ENCODE measurements around the gene WFS1.

WFS1 gene

DNA sequence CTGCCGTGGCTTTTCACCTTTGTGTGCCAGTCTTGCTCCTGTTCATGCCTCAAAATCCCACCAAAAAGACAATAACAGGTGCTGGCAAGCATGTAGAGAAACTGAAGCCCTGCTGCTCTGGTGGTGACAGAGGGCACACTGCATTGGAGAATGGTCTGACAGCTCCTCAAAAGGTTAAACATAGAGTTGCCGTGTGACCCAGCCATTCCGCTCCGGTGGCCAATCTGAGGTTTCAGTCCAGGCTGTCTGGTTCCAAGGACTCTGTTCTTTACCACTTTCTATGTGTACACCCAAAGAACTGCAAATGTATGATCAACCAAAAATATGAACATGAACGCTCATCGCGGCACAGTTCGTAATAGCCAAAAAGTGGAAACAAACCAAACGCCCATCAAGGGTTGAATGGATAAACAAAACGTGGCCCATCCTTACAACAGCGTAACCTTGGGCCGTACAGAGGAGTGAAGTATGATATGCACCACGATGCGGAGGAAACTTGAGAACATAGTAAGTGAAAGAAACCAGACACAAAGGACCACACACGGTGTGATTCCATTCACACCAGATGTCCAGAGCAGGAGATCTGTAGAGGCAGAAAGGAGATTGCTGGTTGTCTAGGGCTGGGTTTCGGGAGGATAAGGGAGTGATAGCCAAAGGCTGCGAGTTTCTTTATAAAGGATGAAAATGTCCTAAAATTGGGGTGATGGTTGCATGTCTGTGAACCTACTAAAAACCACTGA lies 33.6 kb upstream of the WFS1 start:
- DNase-seq = no peak

GRCh38 chr4:6236816-6237390 lies 32.7 kb upstream of the WFS1 start:
- no peak for DNase-seq

- no peak for DNase-seq
These were observed 30.2 kb upstream of the WFS1 start for GRCh38 chr4:6239486-6239885.

DNA sequence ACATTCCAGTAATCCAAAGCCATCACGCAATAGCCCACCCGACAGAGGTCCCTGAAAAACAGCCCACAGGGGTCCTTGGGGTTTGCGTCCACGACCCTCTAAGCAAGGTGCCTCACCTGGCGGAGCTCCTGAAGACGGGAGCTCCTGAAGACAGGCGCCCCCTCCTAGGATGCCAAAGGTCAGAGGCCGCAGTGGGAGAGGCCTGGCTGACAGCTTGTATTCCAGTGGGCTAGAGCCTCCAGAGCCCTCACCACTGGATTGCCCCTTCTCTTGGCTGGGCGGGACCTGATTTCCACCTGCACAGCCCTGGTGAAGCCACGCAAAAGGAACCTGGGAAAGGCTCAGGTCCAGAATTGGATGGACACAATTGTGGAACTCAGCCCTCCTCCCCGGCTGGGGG lies 29.7 kb upstream of the WFS1 start:
- no peak for DNase-seq

GRCh38 chr4:6241062-6241845 lies 28.4 kb upstream of the WFS1 start:
- no peak for DNase-seq

DNA sequence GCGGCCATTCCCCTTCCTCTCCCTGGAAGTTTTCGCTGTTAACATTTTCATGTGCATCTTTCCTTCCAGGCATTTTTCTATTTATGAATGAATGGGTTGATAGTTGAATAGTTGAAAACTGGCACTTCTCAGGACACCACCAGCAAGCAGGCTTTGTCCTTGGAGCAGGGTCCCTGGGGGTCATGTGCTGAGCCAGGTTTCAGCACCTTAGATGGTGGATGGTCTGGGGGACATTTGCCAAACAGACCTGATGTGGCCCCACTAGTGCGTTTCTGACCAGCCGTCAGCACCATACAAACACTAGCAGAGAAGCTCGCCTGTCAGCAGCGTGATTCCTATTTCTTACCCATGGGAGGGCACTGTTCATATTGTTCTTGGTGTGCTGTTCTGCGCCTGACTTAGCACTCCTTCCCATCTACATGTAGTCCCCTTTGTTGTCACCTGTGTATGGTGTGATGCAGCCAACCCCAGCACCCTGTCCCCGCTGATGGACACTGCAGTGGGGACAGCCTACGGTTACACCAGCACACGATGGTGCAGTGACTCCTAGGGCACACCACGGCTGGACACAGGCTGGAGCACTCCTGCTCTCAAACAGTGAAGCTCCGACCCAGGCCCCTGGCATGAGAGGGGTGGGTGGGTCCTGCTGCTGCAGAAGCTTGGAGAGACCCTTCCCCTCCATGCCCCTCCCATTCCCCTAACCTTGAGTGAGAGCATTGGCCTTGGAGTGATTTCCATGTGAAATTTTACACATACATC lies 27.2 kb upstream of the WFS1 start:
- DNase-seq = no peak

- DNase-seq = no peak
These were observed 24.1 kb upstream of the WFS1 start for GRCh38 chr4:6245246-6246169.

GRCh38 chr4:6246170-6246634 lies 23.4 kb upstream of the WFS1 start:
- DNase-seq = no peak

DNA sequence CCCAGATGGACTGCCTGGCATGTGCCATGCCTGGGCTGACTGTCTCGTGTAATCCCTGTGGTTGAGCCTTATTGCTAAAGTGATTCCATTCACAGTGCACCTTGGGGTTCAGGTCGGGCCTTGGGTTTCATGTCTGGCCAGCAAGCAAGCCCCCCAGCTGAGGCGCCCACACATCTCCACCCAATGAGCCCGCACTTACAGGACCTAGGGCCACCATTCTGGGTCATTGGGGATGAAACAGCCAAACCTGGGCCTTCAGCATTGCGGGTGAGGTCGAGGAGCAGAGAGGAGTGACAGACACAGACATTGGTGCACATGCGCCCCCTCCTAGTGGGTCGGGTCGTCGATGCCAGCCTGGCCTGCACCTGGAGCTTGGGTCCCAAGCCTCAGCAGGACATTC lies 21.3 kb upstream of the WFS1 start:
- DNase-seq = no peak

- no peak for DNase-seq
These were observed 19.2 kb upstream of the WFS1 start for GRCh38 chr4:6250235-6250983.

GRCh38 chr4:6250984-6251295 lies 18.7 kb upstream of the WFS1 start:
- no peak for DNase-seq

GRCh38 chr4:6251365-6251764 lies 18.3 kb upstream of the WFS1 start:
- no peak for DNase-seq

DNA sequence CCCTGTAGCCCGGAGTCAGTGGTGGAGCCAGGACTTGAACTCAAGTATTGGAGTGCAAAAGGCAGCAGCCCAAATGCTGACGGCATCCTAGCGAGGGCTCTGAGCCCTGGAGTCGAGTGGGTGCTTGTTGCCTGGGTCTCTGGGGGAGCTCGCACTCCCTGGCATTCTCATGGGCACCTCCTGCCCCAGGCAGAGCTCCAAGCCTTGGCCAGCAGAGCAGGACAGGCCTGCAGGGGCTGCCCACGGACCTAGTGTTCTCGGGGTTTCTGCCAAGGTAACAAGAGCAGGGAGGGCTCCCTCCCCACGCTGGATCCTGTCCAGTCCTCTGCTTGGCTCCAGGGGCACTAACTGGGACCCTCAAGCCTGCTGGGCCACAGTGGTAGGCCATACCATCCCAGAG lies 17.6 kb upstream of the WFS1 start:
- DNase-seq = no peak

DNA sequence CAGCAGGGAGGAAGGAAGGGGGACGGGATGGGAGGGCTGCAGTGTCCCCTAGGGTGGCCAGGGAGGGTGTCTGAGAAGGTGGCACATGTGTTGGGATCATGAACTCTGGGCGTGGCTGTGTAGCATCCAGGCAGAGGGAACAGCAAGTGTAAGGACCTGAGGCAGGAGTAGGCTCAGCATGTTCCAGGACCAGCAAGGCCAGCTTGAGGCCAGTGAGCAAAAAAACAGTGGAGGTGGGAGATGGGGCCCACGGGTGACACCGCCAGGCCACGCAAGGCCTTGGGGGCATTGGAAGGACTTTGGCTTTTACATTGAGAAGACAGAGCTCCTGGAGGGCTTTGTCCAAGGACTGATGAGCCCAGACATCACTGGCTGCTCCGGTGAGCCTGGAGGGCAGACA lies 16.5 kb upstream of the WFS1 start:
- DNase-seq = no peak

DNA sequence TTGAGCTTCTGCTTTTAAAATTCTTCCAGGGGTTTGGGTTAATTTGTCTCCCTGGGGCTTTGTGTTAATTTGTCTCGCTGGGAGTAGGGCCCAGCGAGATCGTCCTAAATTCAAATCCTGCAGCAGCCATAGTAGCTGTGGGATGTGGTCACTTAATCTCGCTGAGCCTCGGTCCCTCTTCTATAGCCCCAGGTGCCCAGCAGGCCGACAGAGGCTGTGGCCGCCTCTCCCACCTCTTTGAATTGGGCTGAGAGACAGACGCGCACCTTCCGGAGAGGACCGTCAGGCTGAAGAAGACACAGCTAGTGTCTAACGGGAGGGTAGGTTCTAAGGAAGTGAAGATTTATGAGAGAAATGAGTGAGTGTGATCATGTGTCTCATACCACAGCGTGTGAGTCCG lies 15.7 kb upstream of the WFS1 start:
- no peak for DNase-seq

GRCh38 chr4:6256141-6256540 lies 13.5 kb upstream of the WFS1 start:
- no peak for DNase-seq

DNA sequence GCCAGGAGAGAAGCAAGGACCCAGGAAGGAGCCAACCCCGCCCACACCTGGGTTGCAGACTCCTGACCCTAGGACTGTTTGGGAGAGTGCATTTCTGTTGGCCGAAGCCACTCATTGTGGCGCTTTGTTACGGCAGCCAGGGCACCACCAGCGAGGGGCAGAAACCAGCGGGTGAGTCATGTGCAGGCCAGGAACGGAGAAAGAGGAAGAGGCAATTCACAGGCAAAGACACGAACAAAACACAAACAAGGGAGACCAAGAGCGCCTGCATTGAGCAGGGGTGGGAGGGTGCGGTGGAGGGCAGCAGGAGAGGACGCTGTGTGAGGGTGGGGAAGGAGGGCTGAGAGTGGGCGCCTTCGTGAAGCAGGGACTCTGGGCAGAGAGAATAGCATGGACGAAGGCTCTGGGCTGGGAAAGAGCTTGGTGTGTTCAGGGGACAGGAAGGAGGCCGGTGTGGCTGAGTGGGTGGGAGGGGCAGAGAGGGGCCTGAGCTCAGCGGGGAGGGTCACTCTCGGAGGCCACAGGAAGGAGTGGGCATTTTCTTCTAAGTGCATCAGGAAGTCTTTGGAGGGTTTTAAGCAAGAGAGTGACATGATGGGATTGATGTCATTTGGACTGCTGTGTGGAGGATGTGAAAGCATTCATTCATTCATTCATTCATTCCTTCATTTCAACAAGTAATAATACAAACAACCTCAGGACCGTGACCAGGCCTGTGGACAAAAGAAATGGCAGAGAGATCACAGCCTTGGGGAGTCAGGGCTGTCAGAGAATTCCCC lies 12.2 kb upstream of the WFS1 start:
- DNase-seq = no peak

GRCh38 chr4:6258026-6258360 lies 11.7 kb upstream of the WFS1 start:
- DNase-seq = no peak

GRCh38 chr4:6258741-6259140 lies 10.9 kb upstream of the WFS1 start:
- no peak for DNase-seq

DNA sequence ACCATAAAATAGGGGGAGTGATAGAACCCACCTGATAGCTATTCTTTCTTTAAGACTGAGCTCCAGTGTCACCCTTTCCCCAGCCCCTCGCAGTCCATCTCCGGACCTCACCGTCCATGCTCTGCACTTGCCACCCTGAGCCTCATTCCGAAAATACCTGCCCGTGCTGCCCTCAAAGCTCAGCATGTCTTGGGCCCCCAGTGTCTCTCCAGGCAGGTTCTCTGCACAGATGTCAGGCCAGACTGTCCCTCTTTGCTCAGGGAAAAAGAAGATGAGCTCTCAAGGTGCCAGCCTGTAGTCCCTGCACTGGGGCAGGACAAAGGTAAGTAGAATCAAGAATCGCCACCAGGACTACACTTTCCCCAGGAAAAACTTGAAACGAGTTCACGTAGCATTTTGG lies 9.8 kb upstream of the WFS1 start:
- DNase-seq = no peak

DNA sequence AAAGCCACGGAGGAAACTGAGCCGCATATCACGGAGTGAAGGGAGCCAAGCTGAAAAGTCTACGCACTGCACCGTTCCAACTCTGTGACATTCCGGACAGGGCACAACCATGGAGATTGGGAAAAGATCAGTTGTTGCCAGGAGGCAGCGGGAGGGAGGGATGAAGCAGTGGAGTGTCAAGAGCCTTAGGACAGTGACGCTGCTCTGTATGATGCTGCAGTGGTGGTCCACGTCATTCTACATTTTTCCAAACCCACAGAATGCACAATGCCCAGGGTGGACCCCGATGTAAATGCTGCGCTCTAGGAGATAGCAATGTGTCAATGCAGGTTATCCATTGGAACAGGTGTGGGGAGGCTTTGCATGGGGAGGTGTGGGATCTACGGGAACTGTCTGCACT lies 7.5 kb upstream of the WFS1 start:
- no peak for DNase-seq
